NCI-H345 treated with DMSO at 0.1 percent for 48 hours (cell line): ENCODE results near the gene EPB41.
"Not testable (repeated sequence)": the region's sequence is repeated elsewhere in the genome, so short reads cannot be mapped to it uniquely, and the experiment has no call there.

Experiments used
- DNase-seq: peaks from one replicate; lab custom pipeline; 2025; ENCODE audit not compliant: unreplicated experiment; lab: John Stamatoyannopoulos, UW

Gene EPB41

GRCh38 chr1:28926629-28927265 lies 12.4 kb downstream of the EPB41 start:
- DNase-seq, result peak; percentile 38

GRCh38 chr1:28927266-28927647 lies 12.9 kb downstream of the EPB41 start:
- no peak for DNase-seq

GRCh38 chr1:28927648-28928313 lies 13.4 kb downstream of the EPB41 start:
- DNase-seq, result no peak

- DNase-seq, result no peak
Observed at GRCh38 chr1:28928314-28928941, 14.1 kb downstream of the EPB41 start.

GRCh38 chr1:28933277-28933676 lies 18.9 kb downstream of the EPB41 start:
- DNase-seq, result no peak

GRCh38 chr1:28933918-28934317 lies 19.5 kb downstream of the EPB41 start:
- no peak for DNase-seq

GRCh38 chr1:28934676-28935075 lies 20.3 kb downstream of the EPB41 start:
- no peak for DNase-seq

GRCh38 chr1:28935293-28935692 lies 20.9 kb downstream of the EPB41 start:
- no peak for DNase-seq

- no peak for DNase-seq
Observed at GRCh38 chr1:28936094-28936493, 21.7 kb downstream of the EPB41 start.

GRCh38 chr1:28936528-28936927 lies 22.2 kb downstream of the EPB41 start:
- no peak for DNase-seq

GRCh38 chr1:28943581-28943980 lies 29.2 kb downstream of the EPB41 start:
- not testable (repeated sequence) for DNase-seq

GRCh38 chr1:28950006-28950405 lies 35.6 kb downstream of the EPB41 start:
- DNase-seq, result no peak

GRCh38 chr1:28950449-28950848 lies 36.1 kb downstream of the EPB41 start:
- no peak for DNase-seq

GRCh38 chr1:28954126-28954726 lies 39.9 kb downstream of the EPB41 start:
- no peak for DNase-seq

GRCh38 chr1:28956038-28956464 lies 41.7 kb downstream of the EPB41 start:
- DNase-seq, result peak; percentile 94

GRCh38 chr1:28962114-28962831 lies 47.9 kb downstream of the EPB41 start:
- not testable (repeated sequence) for DNase-seq

- no peak for DNase-seq
Observed at GRCh38 chr1:28965271-28965870, 51.0 kb downstream of the EPB41 start.

GRCh38 chr1:28966617-28967016 lies 52.2 kb downstream of the EPB41 start:
- DNase-seq, result no peak

GRCh38 chr1:28971980-28972771 lies 57.8 kb downstream of the EPB41 start:
- no peak for DNase-seq
